Neural crest cell (in vitro differentiated cells): ENCODE data around the gene WWP2. TPM values are rescaled to one million over a fixed set of nuclear protein-coding genes. Genes with fewer than 3 reads are reported as not detected.
"Not testable (repeated sequence)": the region's sequence is repeated elsewhere in the genome, so short reads cannot be mapped to it uniquely, and the experiment has no call there.

Experiments used
- DNase-seq: peaks from one replicate; pipeline ENCODE4 v3.0.0; 2021; ENCODE audit warnings: low read depth, mixed read lengths, low spot score
- H3K27ac Mint-ChIP-seq: one replicate; pipeline ENCODE4 v1.8.0; 2021; ENCODE audit warnings: mild to moderate bottlenecking, mixed read lengths; ENCODE audit not compliant: unreplicated experiment
- H3K27me3 Mint-ChIP-seq: 2 replicates; pipeline ENCODE4 v1.8.0; 2021; ENCODE audit warnings: low read depth, mild to moderate bottlenecking, mixed read lengths
- H3K36me3 Mint-ChIP-seq: 2 replicates; pipeline ENCODE4 v1.8.0; 2021; ENCODE audit warnings: low read depth, mild to moderate bottlenecking, mixed read lengths
- H3K4me1 Mint-ChIP-seq: 2 replicates; pipeline ENCODE4 v1.8.0; 2021; ENCODE audit warnings: mixed read lengths
- H3K4me3 Mint-ChIP-seq: one replicate; pipeline ENCODE4 v1.8.0; 2021; ENCODE audit warnings: mild to moderate bottlenecking, mixed read lengths
- H3K9me3 Mint-ChIP-seq: 2 replicates; pipeline ENCODE4 v1.8.0; 2021; ENCODE audit warnings: mixed read lengths
- microRNA-seq: library from miRNA; unstranded; fragments of <30 nt; microRNA quantifications from one replicate; pipeline ENCODE4, GENCODE V29; 2020
- total RNA-seq: library from RNA; stranded (reverse); gene quantifications from 2 replicates; pipeline ENCODE4 v1.2.1, GENCODE V29; 2021

The WWP2 gene
- total RNA-seq, 1 donor from 2014 or later = 48.7 TPM

- DNase-seq, H3K27ac Mint-ChIP-seq, H3K4me1 Mint-ChIP-seq, H3K27me3 Mint-ChIP-seq, H3K36me3 Mint-ChIP-seq, H3K9me3 Mint-ChIP-seq: not testable (repeated sequence)
- peak overlapping the region; percentile 62 for H3K4me3 Mint-ChIP-seq
Measured at GRCh38 chr16:69965661-69966054, 203.5 kb downstream of the WWP2 start.

GRCh38 chr16:69967688-69968087, 205.6 kb downstream of the WWP2 start:
- H3K4me1 Mint-ChIP-seq, H3K4me3 Mint-ChIP-seq, DNase-seq, H3K36me3 Mint-ChIP-seq, H3K27ac Mint-ChIP-seq, H3K9me3 Mint-ChIP-seq, H3K27me3 Mint-ChIP-seq: not testable (repeated sequence)

DNA sequence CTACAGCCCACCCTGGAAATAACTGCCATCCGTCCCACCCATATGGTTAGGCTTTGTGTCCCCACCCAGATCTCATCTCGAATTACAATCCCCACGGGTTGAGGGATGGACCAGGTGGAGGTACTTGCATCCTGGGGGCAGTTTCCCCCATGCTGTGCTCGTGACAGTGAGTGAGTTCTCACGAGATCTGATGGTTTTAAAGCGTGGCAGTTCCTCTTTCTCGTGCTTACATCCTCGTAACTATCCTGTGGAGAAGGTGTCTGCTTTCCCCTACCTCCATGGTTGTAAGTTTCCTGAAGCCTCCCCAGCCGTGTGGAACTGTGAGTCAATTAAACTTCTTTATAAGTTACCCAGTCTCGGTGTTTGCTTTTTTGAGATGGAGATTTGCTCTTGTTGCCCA, 206.0 kb downstream of the WWP2 start:
- DNase-seq, H3K27me3 Mint-ChIP-seq, H3K27ac Mint-ChIP-seq, H3K4me1 Mint-ChIP-seq, H3K36me3 Mint-ChIP-seq, H3K9me3 Mint-ChIP-seq, H3K4me3 Mint-ChIP-seq: not testable (repeated sequence)

GRCh38 chr16:69969657-69970056, 207.5 kb downstream of the WWP2 start:
- H3K27ac Mint-ChIP-seq, DNase-seq, H3K27me3 Mint-ChIP-seq, H3K36me3 Mint-ChIP-seq, H3K4me3 Mint-ChIP-seq, H3K9me3 Mint-ChIP-seq, H3K4me1 Mint-ChIP-seq: not testable (repeated sequence)

DNA sequence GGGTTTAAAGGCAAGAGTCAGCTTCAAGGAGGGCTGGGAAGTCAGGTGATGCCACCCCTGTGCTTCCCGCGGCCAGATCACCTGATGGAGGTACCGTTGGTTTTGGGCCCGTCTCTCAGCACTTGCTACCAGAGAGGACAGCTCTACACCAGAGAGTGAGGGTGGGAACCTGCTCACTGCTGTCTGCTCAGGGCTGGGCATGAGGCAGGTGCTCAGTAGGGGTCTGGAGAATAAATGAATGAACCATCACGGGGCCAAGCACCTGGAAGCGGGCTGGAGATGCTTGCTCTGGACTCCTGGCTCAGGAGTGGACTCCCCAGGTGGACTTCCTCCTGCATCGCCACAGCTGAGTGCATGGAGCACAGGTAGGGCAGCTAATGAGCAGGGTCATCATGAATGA, 210.0 kb downstream of the WWP2 start:
- not testable (repeated sequence) for DNase-seq, H3K9me3 Mint-ChIP-seq, H3K4me3 Mint-ChIP-seq, H3K27ac Mint-ChIP-seq, H3K27me3 Mint-ChIP-seq, H3K36me3 Mint-ChIP-seq, H3K4me1 Mint-ChIP-seq

GRCh38 chr16:69972935-69973334, 210.8 kb downstream of the WWP2 start:
- H3K4me3 Mint-ChIP-seq, H3K27ac Mint-ChIP-seq, H3K9me3 Mint-ChIP-seq, H3K4me1 Mint-ChIP-seq, DNase-seq, H3K27me3 Mint-ChIP-seq, H3K36me3 Mint-ChIP-seq: not testable (repeated sequence)

DNA sequence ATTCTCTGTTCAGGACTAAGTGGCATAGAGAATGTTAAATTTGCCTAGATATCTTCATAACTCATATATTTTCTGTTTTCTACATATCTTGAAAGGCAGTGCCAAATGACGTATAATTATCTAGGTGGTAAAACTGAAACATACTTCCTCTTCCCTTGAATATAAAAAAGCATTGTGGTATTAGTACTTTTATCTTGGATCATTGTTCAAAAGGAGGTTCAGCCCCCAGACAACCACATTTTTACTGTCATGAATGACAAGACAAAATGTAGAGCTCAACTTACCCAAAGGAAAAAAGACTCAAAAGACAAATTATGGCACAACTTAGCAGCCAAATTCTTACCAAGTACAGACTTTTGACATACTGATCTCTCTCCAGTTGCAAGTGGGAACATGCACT, 223.1 kb downstream of the WWP2 start:
- not testable (repeated sequence) for H3K36me3 Mint-ChIP-seq, H3K4me1 Mint-ChIP-seq, DNase-seq, H3K27ac Mint-ChIP-seq, H3K27me3 Mint-ChIP-seq, H3K9me3 Mint-ChIP-seq, H3K4me3 Mint-ChIP-seq

Small RNA genes within 50 kb of the gene (microRNA-seq; reads per million reads assigned to microRNA genes)
- 9,269 reads per million, percentile 94 among the genes with 10 or more reads in this experiment for gene MIR140

Other genes starting within 250 kb of the WWP2 start
- gene NFAT5, start 196.4 kb upstream of the WWP2 start, total RNA-seq = 25.6 and 28.8 TPM in 2 replicates
- 76.0 and 81.1 TPM in 2 replicates for gene NQO1, start 35.8 kb upstream of the WWP2 start, total RNA-seq
- 60.1 and 62.3 TPM in 2 replicates for gene NOB1, start 7.4 kb upstream of the WWP2 start, total RNA-seq
- 3.1 and 3.8 TPM in 2 replicates for gene CLEC18A, start 189.0 kb downstream of the WWP2 start, total RNA-seq